COLO668 (cell line): ENCODE data around the gene ARPC4.

Experiments used
- DNase-seq: peaks from one replicate; lab custom pipeline; 2025; ENCODE audit not compliant: unreplicated experiment; lab: John Stamatoyannopoulos, UW

ARPC4 gene

GRCh38 chr3:9792405-9793160 lies at the start of gene ARPC4, which contains the start of gene TADA3:
Gene ARPC4 (plus strand): TSS chr3:9793082. CDS start chr3:9793122, 40 bp downstream.
Gene TADA3 (minus strand): TSS chr3:9792473. CDS start chr3:9791466, 1,007 bp downstream.
- DNase-seq, result peak; percentile 89

- DNase-seq, result no peak
Measured at GRCh38 chr3:9743548-9743947, 49.3 kb upstream of the ARPC4 start.

- no peak for DNase-seq
Measured at GRCh38 chr3:9744162-9744561, 48.7 kb upstream of the ARPC4 start.

GRCh38 chr3:9745521-9745920 lies 47.4 kb upstream of the ARPC4 start:
- no peak for DNase-seq

GRCh38 chr3:9746330-9746729 lies 46.6 kb upstream of the ARPC4 start:
- DNase-seq, result no peak

- no peak for DNase-seq
Measured at GRCh38 chr3:9747267-9747666, 45.6 kb upstream of the ARPC4 start.

- DNase-seq, result no peak
Measured at GRCh38 chr3:9748031-9748430, 44.9 kb upstream of the ARPC4 start.

GRCh38 chr3:9749296-9749644 lies 43.6 kb upstream of the ARPC4 start:
- no peak for DNase-seq

GRCh38 chr3:9749645-9750555 lies 43.0 kb upstream of the ARPC4 start, which contains the start of gene OGG1:
Gene OGG1 (plus strand): TSS chr3:9749952. CDS start chr3:9750287, 335 bp downstream.
- DNase-seq, result peak; percentile 91

GRCh38 chr3:9750556-9751411 lies 42.1 kb upstream of the ARPC4 start:
- DNase-seq, result peak; percentile 14

GRCh38 chr3:9754678-9755077 lies 38.2 kb upstream of the ARPC4 start:
- DNase-seq, result no peak

- no peak for DNase-seq
Measured at GRCh38 chr3:9757427-9757826, 35.5 kb upstream of the ARPC4 start.

- no peak for DNase-seq
Measured at GRCh38 chr3:9760779-9761505, 31.9 kb upstream of the ARPC4 start.

- no peak for DNase-seq
Measured at GRCh38 chr3:9761919-9762318, 31.0 kb upstream of the ARPC4 start.

GRCh38 chr3:9762871-9763270 lies 30.0 kb upstream of the ARPC4 start:
- DNase-seq, result no peak

GRCh38 chr3:9765865-9766264 lies 27.0 kb upstream of the ARPC4 start:
- no peak for DNase-seq

GRCh38 chr3:9767418-9767817 lies 25.5 kb upstream of the ARPC4 start:
- no peak for DNase-seq

- no peak for DNase-seq
Measured at GRCh38 chr3:9768141-9768775, 24.6 kb upstream of the ARPC4 start.

GRCh38 chr3:9769012-9769411 lies 23.9 kb upstream of the ARPC4 start:
- peak; percentile 8 for DNase-seq
